Stimulated activated CD4-positive, alpha-beta T cell treated with anti-CD3 and anti-CD28 coated beads, Interleukin-4, amount 100 ng/mL, for 48 hours (primary cell): Measurements from ENCODE around the gene TAS2R38.

Experiments
- DNase-seq, 2 donors: peaks; one replicate each; pipeline ENCODE4 v3.0.0-alpha.2; 2020; ENCODE audit warnings: low read depth in 2 of 2

The TAS2R38 gene

GRCh38 chr7:141975806-141976523 is 2.4 kb upstream of the TAS2R38 start:
- DNase-seq, result peak; percentile 61 to 78

DNA sequence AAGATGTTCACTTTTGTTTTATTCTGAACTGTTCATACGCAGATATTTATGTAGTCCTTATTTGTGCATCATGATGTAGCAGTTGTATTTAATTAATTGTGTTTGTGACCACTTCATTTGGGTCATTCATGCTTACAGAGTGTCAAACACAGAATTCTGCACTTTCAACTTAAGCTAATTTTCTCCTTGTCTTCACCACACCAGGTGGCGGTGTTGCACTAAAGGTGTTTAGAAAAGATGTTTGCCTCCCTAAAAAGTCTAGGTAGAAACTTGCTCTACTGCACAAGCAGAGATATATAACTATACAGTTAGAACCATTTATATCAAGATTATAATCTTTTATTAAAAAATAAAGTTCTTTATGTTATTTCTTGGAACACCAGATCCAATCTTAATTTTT is 1.3 kb upstream of the TAS2R38 start:
- DNase-seq, result no peak

GRCh38 chr7:141960687-141961422 is 12.7 kb downstream of the TAS2R38 start:
- DNase-seq, result no peak

DNA sequence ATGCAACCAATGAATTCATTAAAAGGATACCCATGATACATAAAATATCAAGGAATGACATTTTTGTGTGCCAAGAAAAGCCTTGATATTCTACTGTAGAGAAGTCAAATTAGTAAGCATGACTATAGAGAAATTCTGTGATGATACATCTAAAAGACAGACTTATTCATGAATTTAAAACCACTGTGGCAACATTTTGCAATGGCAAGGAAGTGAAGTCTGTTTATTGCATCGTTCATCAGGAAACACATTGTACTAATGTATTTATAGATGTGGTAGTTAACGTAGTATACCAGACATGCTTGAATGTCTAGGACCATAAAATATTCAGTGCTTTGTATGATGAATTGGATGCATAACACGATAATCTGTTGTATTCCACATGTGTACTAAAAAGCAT is 17.5 kb downstream of the TAS2R38 start:
- no peak for DNase-seq

- no peak for DNase-seq
Observed at GRCh38 chr7:141954334-141954733, 19.2 kb downstream of the TAS2R38 start.

DNA sequence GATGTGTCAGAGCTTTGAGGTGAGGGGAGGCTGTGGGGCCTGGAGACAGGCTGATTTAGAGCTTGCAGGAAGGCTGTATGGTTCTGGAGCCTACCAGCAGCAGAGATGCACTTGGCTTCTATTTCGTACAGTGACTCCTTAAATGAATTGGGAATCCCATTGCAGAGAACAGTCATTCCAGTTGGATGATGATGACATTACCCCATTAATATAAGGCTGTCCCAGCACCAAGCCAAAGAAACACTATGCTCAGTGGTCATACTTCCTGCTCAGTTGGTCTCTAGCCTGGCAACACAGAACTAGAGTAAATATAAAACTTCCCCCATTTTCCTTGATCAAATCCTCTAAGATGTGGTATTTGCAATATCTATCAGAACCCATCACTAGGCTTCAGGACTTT is 21.1 kb downstream of the TAS2R38 start:
- DNase-seq, result no peak

DNA sequence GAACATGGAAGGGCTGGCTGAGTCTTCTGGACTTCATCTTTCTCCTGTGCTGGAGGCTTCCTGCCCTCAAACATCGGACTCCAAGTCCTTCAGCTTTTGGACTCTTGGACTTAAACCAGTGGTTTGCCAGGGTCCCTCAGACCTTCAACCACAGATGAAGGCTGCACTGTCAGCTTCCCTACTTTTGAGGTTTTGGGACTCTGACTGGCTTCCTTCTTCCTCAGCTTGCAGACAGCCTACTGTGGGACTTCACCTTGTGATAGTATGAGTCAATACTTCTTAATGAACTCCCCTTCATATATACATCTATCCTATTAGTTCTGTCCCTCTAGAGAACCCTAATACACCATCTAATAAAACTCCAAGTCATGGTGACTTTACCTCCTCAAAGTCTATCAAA is 22.8 kb downstream of the TAS2R38 start:
- no peak for DNase-seq

DNA sequence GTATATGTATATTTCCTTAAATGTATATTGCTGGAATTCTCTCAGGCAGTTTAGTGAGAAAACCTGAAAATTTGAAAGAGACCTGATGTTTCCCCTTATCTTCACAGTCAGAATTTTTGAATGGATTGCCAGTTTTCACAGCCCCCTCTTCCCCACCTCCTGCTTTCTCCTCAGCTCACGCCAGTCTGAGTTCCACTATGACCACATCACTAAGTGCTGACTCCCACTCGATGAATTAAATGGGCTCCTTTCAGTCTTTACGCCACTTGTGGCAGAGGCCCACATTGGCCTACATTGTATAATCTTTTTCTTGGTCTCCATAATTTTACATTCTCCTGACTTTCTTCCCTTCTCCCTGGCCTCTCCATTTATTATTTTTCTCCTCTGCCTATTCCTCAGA is 23.7 kb downstream of the TAS2R38 start:
- DNase-seq, result no peak

- no peak for DNase-seq
Observed at GRCh38 chr7:141949451-141949850, 24.1 kb downstream of the TAS2R38 start.

- DNase-seq, result no peak
Observed at GRCh38 chr7:141949021-141949420, 24.6 kb downstream of the TAS2R38 start.

DNA sequence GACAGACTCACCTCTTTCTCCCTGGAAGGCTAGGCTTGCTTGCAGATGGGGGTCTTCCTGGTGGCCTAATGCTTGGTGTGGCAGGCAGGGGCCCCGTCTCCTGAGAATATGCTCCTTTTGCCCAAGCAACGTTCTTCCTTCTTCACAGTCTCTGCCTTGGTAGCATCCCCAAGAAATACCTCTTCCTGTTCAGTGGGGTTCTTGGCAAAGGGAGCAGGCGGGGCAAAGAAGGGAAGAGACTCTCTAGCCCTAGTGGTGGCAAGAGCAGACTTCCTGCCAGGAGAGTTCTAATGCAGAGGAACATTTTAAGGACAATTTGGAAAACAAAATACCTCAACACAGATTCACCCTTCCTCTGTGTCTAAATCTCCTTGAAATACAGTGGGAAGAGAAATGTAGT is 26.8 kb downstream of the TAS2R38 start, which contains the start of gene CLEC5A:
TSS of gene CLEC5A (minus strand) at position 179 of the 400 bp plus-strand sequence. CDS start 682 bp downstream, outside the sequence.
- DNase-seq, result no peak

- DNase-seq, result no peak
Observed at GRCh38 chr7:141945356-141945755, 28.2 kb downstream of the TAS2R38 start.

DNA sequence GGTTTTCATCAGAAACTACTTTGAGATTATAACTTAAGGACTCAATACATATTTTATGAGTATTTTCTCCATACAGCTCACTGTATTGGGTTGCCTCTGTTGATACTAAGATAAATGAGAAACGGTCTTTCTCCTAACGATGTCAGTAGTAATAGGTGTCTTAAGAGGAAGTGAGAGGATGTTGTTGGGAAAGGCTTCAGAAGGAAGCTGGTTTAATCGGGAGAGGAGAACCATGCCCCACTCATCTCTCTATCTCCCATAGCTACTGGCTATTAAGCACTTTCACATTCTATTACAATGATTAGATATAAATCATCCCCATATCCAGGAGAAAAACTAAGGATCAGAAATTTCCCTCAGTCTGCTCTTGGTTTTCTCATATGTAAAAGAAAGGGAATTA is 28.8 kb downstream of the TAS2R38 start:
- DNase-seq, result no peak

DNA sequence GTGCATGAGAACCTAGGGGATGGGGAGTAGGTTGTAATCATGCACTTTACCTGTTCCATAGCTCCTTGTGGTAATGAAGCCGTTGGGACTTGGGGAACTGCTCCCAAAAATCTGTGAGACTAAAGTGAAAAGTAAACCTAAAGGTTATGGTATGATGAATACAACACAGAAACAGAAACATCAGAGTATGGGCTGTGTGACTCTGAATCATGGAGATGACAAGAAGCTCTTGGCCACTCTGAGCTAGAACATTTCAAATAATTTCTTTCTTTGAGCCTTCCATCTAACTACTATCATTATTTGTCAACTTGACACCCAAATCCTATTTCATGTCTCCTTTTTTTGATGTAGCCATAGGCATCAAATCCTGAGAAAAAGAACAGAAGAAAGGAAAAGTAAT is 29.7 kb downstream of the TAS2R38 start:
- DNase-seq, result no peak

DNA sequence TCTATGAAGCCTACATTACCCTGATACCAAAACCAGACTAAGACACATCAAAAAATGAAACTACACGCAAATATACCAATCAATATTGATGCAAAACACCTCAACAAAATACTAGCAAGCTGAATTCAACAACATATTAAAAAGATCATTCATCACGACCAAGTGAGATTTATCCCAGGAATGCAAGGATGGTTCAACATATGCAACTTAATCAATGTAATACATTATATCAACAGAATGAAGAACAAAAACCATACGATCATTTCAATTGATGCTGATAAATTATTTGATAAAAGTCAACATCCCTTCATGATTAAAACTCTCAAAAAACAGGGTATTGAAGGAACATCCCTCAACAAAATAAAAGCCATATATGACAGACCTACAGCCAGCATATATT is 32.5 kb downstream of the TAS2R38 start:
- no peak for DNase-seq

- DNase-seq, result no peak
Observed at GRCh38 chr7:141930211-141930610, 43.4 kb downstream of the TAS2R38 start.

GRCh38 chr7:141928845-141929195 is 44.8 kb downstream of the TAS2R38 start:
- DNase-seq, result no peak

DNA sequence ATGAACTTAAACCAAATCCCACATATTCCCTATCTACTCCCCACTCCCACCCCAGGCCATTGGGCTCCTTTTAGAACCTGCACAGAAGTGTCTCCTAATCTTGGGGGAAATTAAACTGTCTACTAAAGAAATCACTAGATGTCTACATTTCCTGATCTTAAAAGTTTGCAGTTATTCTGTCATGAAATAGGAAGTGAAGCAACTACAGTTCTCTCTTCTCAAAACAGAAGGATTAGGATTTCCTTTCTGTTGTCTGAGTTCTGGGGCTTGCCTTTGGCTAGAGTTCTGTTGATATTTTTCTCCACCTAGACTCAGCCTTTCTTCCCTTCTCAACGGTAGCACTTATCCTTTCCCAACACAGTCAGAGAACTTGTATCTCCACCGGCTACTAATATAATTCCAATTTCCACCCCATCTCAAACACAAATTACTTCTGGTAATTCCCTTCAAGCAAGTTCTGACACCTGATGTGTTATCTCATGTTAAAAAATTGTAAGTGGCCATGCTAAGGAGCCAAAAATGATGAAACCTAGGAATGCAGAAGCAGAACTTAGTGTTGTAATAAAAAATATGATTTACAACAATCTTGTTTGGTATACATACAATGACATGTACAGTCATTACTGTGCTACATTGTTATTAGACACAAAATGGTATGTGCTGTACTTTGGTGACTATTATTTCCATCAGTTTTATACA is 45.3 kb downstream of the TAS2R38 start:
- DNase-seq, result no peak
